AG04449 (cell line): ENCODE data around the gene PADI3.

Experiments used
- CTCF ChIA-PET: fragments of 350-600 bp; formaldehyde crosslinking; extraction: SDS; loops from one replicate; lab custom pipeline; 2021; ENCODE audit warnings: antibody characterized with exemption; lab: Yijun Ruan, JAX
- POLR2A ChIA-PET: fragments of 400-600, 350-600 bp; formaldehyde crosslinking; extraction: SDS; loops from one replicate; lab custom pipeline; 2020; ENCODE audit warnings: antibody characterized with exemption, inconsistent platforms; lab: Yijun Ruan, JAX
- DNase-seq: peaks from one replicate; pipeline ENCODE4 v3.0.0-alpha.2; 2010; ENCODE audit warnings: low read depth, low spot score
- H3K4me3 ChIP-seq: 2 replicates; pipeline ENCODE4 v1.5.1; 2011; ENCODE audit warnings: low read depth, mild to moderate bottlenecking, control low read depth, low read length
- TF ChIP-seq, protein P1 (sequence below): IDR thresholded peaks from one replicate; pipeline ENCODE4 v1.5.1; 2011; ENCODE audit warnings: mild to moderate bottlenecking, moderate library complexity, low read length, control low read depth, inconsistent platforms; ENCODE audit not compliant: insufficient read depth; ENCODE audit errors: missing control alignments

PADI3 gene

DNA sequence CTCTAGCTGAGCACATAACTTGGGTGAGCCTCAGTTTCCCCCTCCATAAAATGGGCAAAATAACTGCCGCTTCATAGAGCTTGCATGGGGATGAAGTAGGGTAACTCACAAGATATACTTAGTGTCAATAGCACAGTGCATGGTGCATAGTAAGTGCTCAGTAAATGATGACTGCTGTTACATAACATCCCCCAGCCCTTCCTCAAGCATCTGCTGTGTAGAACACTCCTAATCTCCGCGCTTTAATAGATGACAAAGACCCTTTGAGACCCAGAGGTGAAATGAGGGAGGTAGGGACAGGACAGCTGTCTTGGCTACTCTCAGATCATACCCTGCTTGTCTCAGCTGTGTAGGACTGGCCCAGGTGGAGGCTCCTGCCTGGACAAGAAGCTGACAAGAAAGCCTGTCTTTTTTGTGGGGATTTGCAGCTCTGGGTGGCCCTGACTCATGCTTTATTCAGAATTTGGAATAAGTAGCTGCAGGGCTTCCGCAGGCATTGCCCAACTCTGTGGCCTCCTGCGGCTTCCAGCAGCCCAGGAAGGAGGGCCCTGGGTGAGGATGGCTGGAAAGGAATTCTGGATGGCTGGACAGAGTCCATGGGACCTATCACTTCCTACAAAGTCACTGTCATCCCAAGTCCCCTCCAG is 38.4 kb downstream of the PADI3 start:
- no peak overlapping the region for H3K4me3 ChIP-seq
- peak; percentile 50 for DNase-seq
- POLR2A ChIA-PET, result interaction anchor here (0.6 kb wide), 1 partner anchor 20 kb away, joined by 3 read pairs; no protein-coding TSS in a partner anchor
- TF ChIP-seq, protein P1, sequence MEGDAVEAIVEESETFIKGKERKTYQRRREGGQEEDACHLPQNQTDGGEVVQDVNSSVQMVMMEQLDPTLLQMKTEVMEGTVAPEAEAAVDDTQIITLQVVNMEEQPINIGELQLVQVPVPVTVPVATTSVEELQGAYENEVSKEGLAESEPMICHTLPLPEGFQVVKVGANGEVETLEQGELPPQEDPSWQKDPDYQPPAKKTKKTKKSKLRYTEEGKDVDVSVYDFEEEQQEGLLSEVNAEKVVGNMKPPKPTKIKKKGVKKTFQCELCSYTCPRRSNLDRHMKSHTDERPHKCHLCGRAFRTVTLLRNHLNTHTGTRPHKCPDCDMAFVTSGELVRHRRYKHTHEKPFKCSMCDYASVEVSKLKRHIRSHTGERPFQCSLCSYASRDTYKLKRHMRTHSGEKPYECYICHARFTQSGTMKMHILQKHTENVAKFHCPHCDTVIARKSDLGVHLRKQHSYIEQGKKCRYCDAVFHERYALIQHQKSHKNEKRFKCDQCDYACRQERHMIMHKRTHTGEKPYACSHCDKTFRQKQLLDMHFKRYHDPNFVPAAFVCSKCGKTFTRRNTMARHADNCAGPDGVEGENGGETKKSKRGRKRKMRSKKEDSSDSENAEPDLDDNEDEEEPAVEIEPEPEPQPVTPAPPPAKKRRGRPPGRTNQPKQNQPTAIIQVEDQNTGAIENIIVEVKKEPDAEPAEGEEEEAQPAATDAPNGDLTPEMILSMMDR, result no peak
- CTCF ChIA-PET, result interaction anchor here (0.7 to 5.8 kb wide), 4 partner anchors 13 to 225 kb away, joined by 3 to 37 read pairs (median 3); no protein-coding TSS in a partner anchor

- TF ChIP-seq, protein P1, result no peak
- ChIA-PET CTCF (interaction anchor here (0.7 to 2.1 kb wide), 6 partner anchors 10 to 168 kb away, joined by 3 to 9 read pairs (median 5); no protein-coding TSS in a partner anchor), POLR2A (interaction anchor here (0.8 kb wide), 1 partner anchor 56 kb away, joined by 3 read pairs; no protein-coding TSS in a partner anchor)
- DNase-seq, result no peak
- no peak overlapping the region for H3K4me3 ChIP-seq
Measured at GRCh38 chr1:17289721-17290120, 40.8 kb downstream of the PADI3 start.

GRCh38 chr1:17290553-17290952 is 41.7 kb downstream of the PADI3 start:
- no peak overlapping the region for H3K4me3 ChIP-seq
- POLR2A ChIA-PET, result no interaction called here
- DNase-seq, result no peak
- CTCF ChIA-PET, result interaction anchor here (0.7 to 1.6 kb wide), 7 partner anchors 9 to 169 kb away, joined by 3 to 6 read pairs (median 3); no protein-coding TSS in a partner anchor
- TF ChIP-seq, protein P1, result no peak

- CTCF ChIA-PET, result no interaction called here
- H3K4me3 ChIP-seq, result no peak overlapping the region
- POLR2A ChIA-PET, result no interaction called here
- DNase-seq, result no peak
- TF ChIP-seq, protein P1, result no peak
Measured at GRCh38 chr1:17292299-17293160, 43.6 kb downstream of the PADI3 start.

- DNase-seq, result no peak
- POLR2A ChIA-PET, result no interaction called here
- CTCF ChIA-PET, result no interaction called here
- TF ChIP-seq, protein P1, result no peak
- no peak overlapping the region for H3K4me3 ChIP-seq
Measured at GRCh38 chr1:17293681-17294425, 45.0 kb downstream of the PADI3 start.

DNA sequence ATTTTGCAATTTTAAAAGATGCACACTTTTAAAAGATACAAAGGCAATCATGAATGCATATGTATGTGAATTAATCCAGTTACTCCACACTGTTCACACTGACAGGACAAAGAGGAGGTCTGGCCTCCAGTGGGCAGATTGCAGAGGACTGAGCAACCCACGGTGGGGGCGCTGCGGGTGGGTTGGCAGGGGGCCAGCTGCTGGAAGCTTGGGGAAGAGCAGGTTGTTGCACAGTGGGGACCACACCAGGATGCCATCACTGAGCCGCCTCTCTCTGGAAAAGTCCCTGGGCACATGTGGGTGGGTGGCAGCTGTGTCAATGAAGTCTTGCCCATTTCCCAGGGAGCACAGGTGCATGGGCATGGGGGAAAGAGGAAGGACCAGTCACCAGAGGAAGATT is 46.4 kb downstream of the PADI3 start:
- ChIA-PET CTCF (no interaction called here), POLR2A (no interaction called here)
- DNase-seq, result no peak

More for the DNA sequence above, 46.4 kb downstream of the PADI3 start:
- TF ChIP-seq, protein P1, result no peak
- H3K4me3 ChIP-seq, result no peak overlapping the region
